K562 (cell line): Measurements from ENCODE around the gene DOCK8. TPM values are rescaled to one million over a fixed set of nuclear protein-coding genes. Genes with fewer than 3 reads are reported as not detected.

Source experiments
- ATAC-seq: fragments of 200-7000 bp; cut with Tn5 transposase; 3 replicates; pipeline ENCODE4 v1.9.1; 2020; ENCODE audit warnings: moderate library complexity
- BruUV-seq: library from RNA; stranded (reverse); fragments of 400-500 nt; replicated peaks from 2 replicates; lab custom pipeline; 2021; lab: Mats Ljungman, UMichigan
- CTCF ChIA-PET: fragments of 300-600 bp; formaldehyde crosslinking; extraction: SDS; loops from one replicate; lab custom pipeline; 2021; ENCODE audit warnings: low intra/inter-chr PET ratio; lab: Yijun Ruan, JAX
- POLR2A ChIA-PET: fragments of 300-600, 350-650 bp; sonication (Branson Sonifier 250); formaldehyde crosslinking; extraction: SDS; loops from one replicate; lab custom pipeline; 2021; ENCODE audit warnings: antibody characterized with exemption, inconsistent platforms; lab: Yijun Ruan, JAX
- DNase-seq, 4 experiments: peaks; one replicate each; pipeline versions ENCODE4 v3.0.0 to v3.0.0-alpha.2; 2011 to 2018; ENCODE audit warnings: low spot score in 3 of 4, mixed read lengths in 3 of 4; ENCODE audit errors: extremely low read depth in 1 of 4
- FAIRE-seq: peaks from 2 replicates; lab custom pipeline; 2011; peaks lifted over from hg19 to GRCh38; lab: Jason Lieb, UNC
- H2AFZ ChIP-seq: 2 replicates; pipeline ENCODE4 v1.6.0; 2011; ENCODE audit warnings: low read depth, low read length, control low read depth, inconsistent platforms
- H3K27ac ChIP-seq: fragments of 200-600 bp; 3 replicates; pipeline ENCODE4 v1.8.0; 2011; ENCODE audit warnings: low read depth, mild to moderate bottlenecking, control low read depth, inconsistent platforms, low read length, moderate library complexity, mixed read lengths; ENCODE audit errors: extremely low read depth
- H3K27me3 ChIP-seq, 2 experiments: fragments of 300-600 bp in 1 of 2; 2 replicates in 1 of 2; 3 replicates in 1 of 2; pipeline versions ENCODE4 v1.6.0 to v1.8.0; 2011; ENCODE audit warnings: inconsistent platforms in 2 of 2, low read length in 2 of 2, mild to moderate bottlenecking in 1 of 2, mixed read lengths in 1 of 2, moderate library complexity in 1 of 2; ENCODE audit not compliant: control insufficient read depth in 2 of 2, insufficient read depth in 2 of 2
- H3K36me3 ChIP-seq: fragments of 300-600 bp; 3 replicates; pipeline ENCODE4 v1.8.0; 2011; ENCODE audit warnings: mild to moderate bottlenecking, low read length, inconsistent platforms; ENCODE audit not compliant: control insufficient read depth, insufficient read depth
- H3K4me1 ChIP-seq, 2 experiments: fragments of 200-600 bp in 1 of 2; replicated peaks in 1 of 2; 2 replicates in 1 of 2; 3 replicates in 1 of 2; pipeline versions ENCODE4 v1.5.1 to v1.8.0; 2011; ENCODE audit warnings: inconsistent platforms in 2 of 2, low read length in 2 of 2, mild to moderate bottlenecking in 1 of 2, mixed read lengths in 1 of 2, moderate library complexity in 1 of 2; ENCODE audit not compliant: control insufficient read depth in 2 of 2, insufficient read depth in 2 of 2
- H3K4me2 ChIP-seq: 2 replicates; pipeline ENCODE4 v1.6.1; 2011; ENCODE audit warnings: low read length, control low read depth, inconsistent platforms, mixed read lengths; ENCODE audit not compliant: insufficient read depth
- H3K4me3 ChIP-seq: fragments of 200-600 bp; sonication (generic), shearing (Covaris generic); 2 replicates; pipeline ENCODE4 v1.5.1; 2016; ENCODE audit warnings: control low read depth, inconsistent platforms
- H3K79me2 ChIP-seq: fragments of 200-600 bp; 3 replicates; pipeline ENCODE4 v1.8.0; 2011; ENCODE audit warnings: low read length, inconsistent platforms; ENCODE audit not compliant: control insufficient read depth, insufficient read depth
- H3K9ac ChIP-seq, 2 experiments: 2 replicates each; pipeline versions ENCODE4 v1.6.0 to v1.6.1; 2011; ENCODE audit warnings: low read depth in 2 of 2, low read length in 2 of 2, control low read depth in 1 of 2, inconsistent platforms in 1 of 2, mild to moderate bottlenecking in 1 of 2, mixed read lengths in 1 of 2; ENCODE audit not compliant: insufficient read depth in 1 of 2
- H3K9me1 ChIP-seq: one replicate; pipeline ENCODE4 v1.6.0; 2011; ENCODE audit warnings: inconsistent platforms, mild to moderate bottlenecking, low read length, moderate library complexity; ENCODE audit not compliant: control insufficient read depth, insufficient read depth
- H3K9me3 ChIP-seq: replicated peaks from 2 replicates; pipeline ENCODE4 v1.5.1; 2011; ENCODE audit warnings: low read depth, low read length, inconsistent platforms; ENCODE audit not compliant: control insufficient read depth, insufficient read depth
- H4K20me1 ChIP-seq: replicated peaks from 2 replicates; pipeline ENCODE4 v1.6.1; 2011; ENCODE audit warnings: low read length, inconsistent platforms, mixed read lengths; ENCODE audit not compliant: control insufficient read depth, insufficient read depth
- BCOR ChIP-seq: fragments of 450-650 bp; IDR thresholded peaks from 2 replicates; pipeline ENCODE4 v1.6.1; 2016
- CBX5 ChIP-seq: IDR thresholded peaks from 2 replicates; pipeline ENCODE4 v1.6.1; 2014; ENCODE audit warnings: low read depth, borderline replicate concordance
- CEBPB ChIP-seq: fragments of 450-650 bp; IDR thresholded peaks from 2 replicates; pipeline ENCODE4 v1.6.1; 2016; ENCODE audit warnings: missing genetic modification characterization, missing compliant biosample characterization
- CHCHD3 ChIP-seq: fragments of 250-450 bp; sonication (Bioruptor Pico); IDR thresholded peaks from 2 replicates; pipeline ENCODE4 v2.1.2; 2022; ENCODE audit warnings: mild to moderate bottlenecking
- FOSL1 ChIP-seq: fragments of 200-800 bp; sonication (Bioruptor generic); conservative IDR thresholded peaks from 2 replicates; pipeline ENCODE4 v1.6.1; 2016; ENCODE audit warnings: missing genetic modification characterization, missing compliant biosample characterization
- MYNN ChIP-seq, 2 experiments: sonication (generic); formaldehyde crosslinking in 1 of 2; IDR thresholded peaks; 2 replicates each; pipeline versions ENCODE4 v1.5.0 to v1.6.1; 2016 to 2020; ENCODE audit warnings: antibody characterized with exemption in 1 of 2, missing genetic modification reagents in 1 of 2
- NFIC ChIP-seq: fragments of 450-650 bp; IDR thresholded peaks from 2 replicates; pipeline ENCODE4 v1.6.1; 2017; ENCODE audit warnings: mild to moderate bottlenecking, inconsistent platforms
- PYGO2 ChIP-seq: fragments of 450-650 bp; IDR thresholded peaks from 2 replicates; pipeline ENCODE4 v1.6.1; 2016; ENCODE audit warnings: mild to moderate bottlenecking, missing genetic modification characterization, moderate library complexity, missing compliant biosample characterization
- RBFOX2 ChIP-seq: fragments of 200-400 bp; formaldehyde crosslinking; IDR thresholded peaks from 2 replicates; pipeline ENCODE4 v1.6.1; 2017; ENCODE audit warnings: low read depth, mild to moderate bottlenecking, low read length, moderate library complexity
- SLC30A9 ChIP-seq: fragments of 250-450 bp; sonication (Bioruptor Pico); IDR thresholded peaks from 2 replicates; pipeline ENCODE4 v1.8.0; 2022; ENCODE audit warnings: mild to moderate bottlenecking, moderate library complexity
- SMC3 ChIP-seq: conservative IDR thresholded peaks from 2 replicates; pipeline ENCODE4 v1.6.1; 2011; ENCODE audit warnings: low read depth, low read length, improper control_type of control experiment; ENCODE audit not compliant: insufficient read depth
- STAT5A ChIP-seq: IDR thresholded peaks from 2 replicates; pipeline ENCODE4 v1.6.1; 2012; ENCODE audit warnings: low read length, inconsistent platforms, borderline replicate concordance
- TEAD1 ChIP-seq, 2 experiments: fragments of 450-650 bp in 1 of 2; sonication (generic) in 1 of 2; formaldehyde crosslinking; IDR thresholded peaks; 2 replicates each; pipeline versions ENCODE4 v1.4.0 to v1.8.0; 2020 to 2022; ENCODE audit warnings: mild to moderate bottlenecking in 2 of 2, missing genetic modification reagents in 1 of 2
- TGIF2 ChIP-seq: sonication (generic); formaldehyde crosslinking; IDR thresholded peaks from 2 replicates; pipeline ENCODE4 v1.8.1; 2022; ENCODE audit warnings: mild to moderate bottlenecking, missing genetic modification reagents, moderate library complexity
- ZFP36 ChIP-seq: fragments of 150-350 bp; IDR thresholded peaks from 2 replicates; pipeline ENCODE4 v1.6.1; 2018; ENCODE audit warnings: low read length, low read depth; ENCODE audit not compliant: partially characterized antibody
- ZKSCAN8 ChIP-seq: fragments of 200-800 bp; sonication (Bioruptor generic); IDR thresholded peaks from 2 replicates; pipeline ENCODE4 v1.6.1; 2016; ENCODE audit warnings: missing genetic modification characterization, missing compliant biosample characterization
- ZNF263 ChIP-seq: sonication (generic); formaldehyde crosslinking; IDR thresholded peaks from 2 replicates; pipeline ENCODE4 v1.8.0; 2022; ENCODE audit warnings: mild to moderate bottlenecking, missing genetic modification reagents, borderline replicate concordance
- ZZZ3 ChIP-seq: fragments of 450-650 bp; IDR thresholded peaks from 2 replicates; pipeline ENCODE4 v1.6.1; 2016; ENCODE audit warnings: antibody characterized with exemption, mild to moderate bottlenecking, moderate library complexity
- WGBS: fragments of 100-300 bp; shearing (Covaris generic); methylation state at CpG from one replicate; pipeline ENCODE4 v1.1.6; 2016; ENCODE audit warnings: low coverage, mixed read lengths; ENCODE audit not compliant: insufficient coverage; ENCODE audit errors: missing lambda C conversion rate; 5-methylcytosine and 5-hydroxymethylcytosine counted together
- in situ Hi-C: fragments of 300-500 bp; cut with MboI; formaldehyde crosslinking; loops from 4 replicates; pipeline ENCODE4 v1.15.0; 2018; ENCODE audit warnings: inconsistent platforms, mixed read lengths
- intact Hi-C: fragments of 100-400 bp; cut with micrococcal nuclease; formaldehyde crosslinking; loops from 2 replicates; pipeline ENCODE4 v1.14.2; 2022
- polyA plus RNA-seq, 8 experiments: library from polyadenylated mRNA; depleted of rRNA in 4 of 8; stranded (reverse) in 5 of 8; unstranded in 3 of 8; fragments of >200 nt; fragmentation: Nextera tagmentation in 2 of 8; fragmentation: Illumina TruSeq in 1 of 8; extraction: Ambion mirVana in 2 of 8; extraction: Trizol in 1 of 8; gene quantifications; 2 replicates each; pipeline versions ENCODE4 v1.2.1 to v1.2.3, GENCODE V29; 2011 to 2014; ENCODE audit warnings: inconsistent platforms in 1 of 8, missing spikeins in 1 of 8
- total RNA-seq, 7 experiments: library from RNA; depleted of rRNA in 6 of 7; stranded (reverse); fragments of >200 nt in 6 of 7; fragmentation: Illumina TruSeq in 2 of 7; extraction: Trizol in 2 of 7; gene quantifications; 2 replicates each; pipeline versions ENCODE4 v1.2.1 to v1.2.3, GENCODE V29; 2011 to 2021; ENCODE audit warnings: low replicate concordance in 1 of 7
- TF ChIP-seq, protein P1 (sequence below), 2 experiments: fragments of 450-650 bp; IDR thresholded peaks; 2 replicates each; pipeline ENCODE4 v1.6.1; 2016
- TF ChIP-seq, protein P2 (sequence below): fragments of 450-650 bp; formaldehyde crosslinking; IDR thresholded peaks from 2 replicates; pipeline ENCODE4 v1.4.0; 2020; ENCODE audit warnings: mild to moderate bottlenecking, moderate library complexity

The DOCK8 gene
- total and polyA plus RNA-seq, 9 of the 15 experiments (the other 6 are each of a cell fraction or from before 2014, with no cell fraction given) = 14.4 to 53.8 (median 25.1) TPM

DNA sequence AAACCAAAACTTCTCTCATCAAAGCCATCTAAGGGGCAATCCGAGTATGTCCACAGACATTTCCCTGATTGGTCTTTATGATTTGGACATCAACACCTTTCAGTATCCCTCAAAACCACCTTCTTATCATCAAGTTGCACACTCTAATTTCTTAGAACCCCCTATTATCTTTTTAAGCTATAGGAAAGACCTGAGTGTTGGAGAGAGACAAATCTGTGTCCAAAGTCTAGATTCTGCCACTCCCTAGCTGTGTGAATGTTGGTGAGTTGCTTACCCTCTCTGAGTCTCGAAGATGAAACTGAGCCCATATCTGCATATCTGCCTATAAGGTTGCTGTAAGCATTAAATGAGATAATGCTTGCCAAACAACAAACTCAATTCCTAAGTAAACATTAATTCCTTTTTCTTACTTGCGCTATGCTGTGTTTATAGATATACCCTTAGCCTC, 159.1 kb downstream of the DOCK8 start:
- Histone ChIP-seq H3K9ac (no peak overlapping the region), H3K4me1 (no peaks in the 10 kb centered on the region; a peak in 1 of 5 replicates), H2AFZ (no peak overlapping the region), H3K27me3 (no peaks in the 10 kb centered on the region), H3K9me3 (no peaks in the 10 kb centered on the region), H4K20me1 (no peaks in the 10 kb centered on the region), H3K9me1 (no peaks in the 10 kb centered on the region), H3K79me2 (no peaks in the 10 kb centered on the region), H3K4me3 (no peak overlapping the region), H3K36me3 (peaks cover 79% of the 10 kb centered on the region; the same call in 2 of the 3 replicates), H3K27ac (no peak overlapping the region), H3K4me2 (no peak overlapping the region)
- FAIRE-seq (peak; percentile 42), DNase-seq (peak; percentile 9 to 33 (median 22)), ATAC-seq (peak; percentile 80)
- intact Hi-C loops = no loop called here
- ChIA-PET CTCF (no interaction called here), POLR2A (interaction anchor here (0.7 kb wide), 1 partner anchor 403 kb away, joined by 3 read pairs; no protein-coding TSS in a partner anchor)
- 30% methylated on average over 3 of the region's 3 CpGs for WGBS
- BruUV-seq = no TSS peak
- in situ Hi-C loops = no loop called here
- TF ChIP-seq ZKSCAN8 (CRISPR knock-in tag) = no peak
- no peak for TF ChIP-seq ZZZ3
- TF ChIP-seq CEBPB (tag) = no peak
- no peak for TF ChIP-seq TGIF2 (CRISPR knock-in tag)
- TF ChIP-seq, protein P1, sequence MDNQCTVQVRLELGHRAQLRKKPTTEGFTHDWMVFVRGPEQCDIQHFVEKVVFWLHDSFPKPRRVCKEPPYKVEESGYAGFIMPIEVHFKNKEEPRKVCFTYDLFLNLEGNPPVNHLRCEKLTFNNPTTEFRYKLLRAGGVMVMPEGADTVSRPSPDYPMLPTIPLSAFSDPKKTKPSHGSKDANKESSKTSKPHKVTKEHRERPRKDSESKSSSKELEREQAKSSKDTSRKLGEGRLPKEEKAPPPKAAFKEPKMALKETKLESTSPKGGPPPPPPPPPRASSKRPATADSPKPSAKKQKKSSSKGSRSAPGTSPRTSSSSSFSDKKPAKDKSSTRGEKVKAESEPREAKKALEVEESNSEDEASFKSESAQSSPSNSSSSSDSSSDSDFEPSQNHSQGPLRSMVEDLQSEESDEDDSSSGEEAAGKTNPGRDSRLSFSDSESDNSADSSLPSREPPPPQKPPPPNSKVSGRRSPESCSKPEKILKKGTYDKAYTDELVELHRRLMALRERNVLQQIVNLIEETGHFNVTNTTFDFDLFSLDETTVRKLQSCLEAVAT (IDR thresholded peaks at IDR 0.05) = no peak
- peak; percentile 57; the same call in 1 of the 2 replicates for TF ChIP-seq BCOR
- TF ChIP-seq STAT5A = peak; percentile 92
- TF ChIP-seq PYGO2 (tag) = no peak
- no peak for TF ChIP-seq RBFOX2
- peak; percentile 74 for TF ChIP-seq ZFP36
- peak; percentile 48; the same call in 1 of the 2 replicates for TF ChIP-seq NFIC
- TF ChIP-seq FOSL1 (tag) = no peak
- TF ChIP-seq, protein P2, sequence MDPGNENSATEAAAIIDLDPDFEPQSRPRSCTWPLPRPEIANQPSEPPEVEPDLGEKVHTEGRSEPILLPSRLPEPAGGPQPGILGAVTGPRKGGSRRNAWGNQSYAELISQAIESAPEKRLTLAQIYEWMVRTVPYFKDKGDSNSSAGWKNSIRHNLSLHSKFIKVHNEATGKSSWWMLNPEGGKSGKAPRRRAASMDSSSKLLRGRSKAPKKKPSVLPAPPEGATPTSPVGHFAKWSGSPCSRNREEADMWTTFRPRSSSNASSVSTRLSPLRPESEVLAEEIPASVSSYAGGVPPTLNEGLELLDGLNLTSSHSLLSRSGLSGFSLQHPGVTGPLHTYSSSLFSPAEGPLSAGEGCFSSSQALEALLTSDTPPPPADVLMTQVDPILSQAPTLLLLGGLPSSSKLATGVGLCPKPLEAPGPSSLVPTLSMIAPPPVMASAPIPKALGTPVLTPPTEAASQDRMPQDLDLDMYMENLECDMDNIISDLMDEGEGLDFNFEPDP (CRISPR knock-in tag) = no peak
- TF ChIP-seq ZNF263 (CRISPR knock-in tag) = no peak
- TF ChIP-seq CHCHD3 = no peak
- TF ChIP-seq TEAD1 (CRISPR knock-in tag; IDR thresholded peaks at IDR 0.05) = no peak
- TF ChIP-seq SMC3 = no peak
- no peak for TF ChIP-seq CBX5
- no peak for TF ChIP-seq SLC30A9 (CRISPR knock-in tag)
- TF ChIP-seq MYNN (IDR thresholded peaks at IDR 0.05) = no peak
- no peak for TF ChIP-seq MYNN (CRISPR knock-in tag; IDR thresholded peaks at IDR 0.05)
